Smooth muscle cell (in vitro differentiated cells): Measurements from ENCODE around the gene CTBP2. TPM values are rescaled to one million over a fixed set of nuclear protein-coding genes. Genes with fewer than 3 reads are reported as not detected.

ENCODE experiments used
- DNase-seq: peaks from one replicate; lab custom pipeline; 2025; ENCODE audit not compliant: unreplicated experiment; lab: John Stamatoyannopoulos, UW
- H2AFZ ChIP-seq: fragments of 200-600 bp; sonication (generic); 2 replicates; pipeline ENCODE4 v1.6.0; 2016; ENCODE audit warnings: antibody characterized with exemption, low read depth, mild to moderate bottlenecking
- H3F3A ChIP-seq: fragments of 200-600 bp; sonication (generic); 2 replicates; pipeline ENCODE4 v1.6.0; 2017; ENCODE audit warnings: antibody characterized with exemption, low read depth
- H3K27ac ChIP-seq: fragments of 200-600 bp; sonication (generic); 2 replicates; pipeline ENCODE4 v1.5.1; 2016; ENCODE audit warnings: low read depth, mild to moderate bottlenecking
- H3K27me3 ChIP-seq: fragments of 200-600 bp; sonication (generic); 2 replicates; pipeline ENCODE4 v1.6.1; 2016; ENCODE audit warnings: low read depth, mild to moderate bottlenecking
- H3K36me3 ChIP-seq: fragments of 200-600 bp; sonication (generic); 2 replicates; pipeline ENCODE4 v1.5.1; 2016; ENCODE audit warnings: low read depth
- H3K4me1 ChIP-seq: fragments of 200-600 bp; sonication (generic); 2 replicates; pipeline ENCODE4 v1.5.1; 2016; ENCODE audit warnings: low read depth
- H3K4me2 ChIP-seq: fragments of 200-600 bp; sonication (generic); 2 replicates; pipeline ENCODE4 v1.6.0; 2016; ENCODE audit warnings: mild to moderate bottlenecking
- H3K4me3 ChIP-seq: fragments of 200-600 bp; sonication (generic); 2 replicates; pipeline ENCODE4 v1.5.1; 2016; ENCODE audit warnings: mild to moderate bottlenecking
- H3K79me2 ChIP-seq: fragments of 200-600 bp; sonication (generic); 2 replicates; pipeline ENCODE4 v1.6.0; 2016; ENCODE audit warnings: low read depth, mild to moderate bottlenecking
- H3K9ac ChIP-seq: fragments of 200-600 bp; sonication (generic); 2 replicates; pipeline ENCODE4 v1.6.0; 2016; ENCODE audit warnings: low read depth
- H3K9me3 ChIP-seq: fragments of 200-600 bp; sonication (generic); replicated peaks from 2 replicates; pipeline ENCODE4 v1.5.1; 2016; ENCODE audit warnings: low read depth
- H4K20me1 ChIP-seq: fragments of 200-600 bp; sonication (generic); 2 replicates; pipeline ENCODE4 v1.6.0; 2016; ENCODE audit warnings: low read depth
- WGBS: methylation state at CpG from one replicate; pipeline ENCODE4 v1.1.7; 2016; ENCODE audit warnings: low lambda C conversion rate; 5-methylcytosine and 5-hydroxymethylcytosine counted together
- polyA plus RNA-seq: library from polyadenylated mRNA; unstranded; fragments of >200 nt; fragmentation: Nextera tagmentation; extraction: Ambion mirVana; gene quantifications from 2 replicates; pipeline ENCODE4 v1.2.1, GENCODE V29; 2016
- total RNA-seq: library from RNA; depleted of rRNA; stranded (reverse); fragments of >200 nt; gene quantifications from 2 replicates; pipeline ENCODE4 v1.2.3, GENCODE V29; 2014
- TF ChIP-seq, protein P1 (sequence below): fragments of 200-600 bp; sonication (generic); IDR thresholded peaks from 2 replicates; pipeline ENCODE4 v1.5.1; 2017; ENCODE audit warnings: borderline replicate concordance, mild to moderate bottlenecking, antibody characterized with exemption; ENCODE audit not compliant: insufficient read depth, poor library complexity, severe bottlenecking

CTBP2 gene
- total and polyA plus RNA-seq, 2 experiments from 2014 or later, result 49.9 to 69.5 TPM

GRCh38 chr10:125107166-125107949 is 53.0 kb downstream of the CTBP2 start:
- H3K9me3 ChIP-seq, result no peaks in the 10 kb centered on the region
- H3K4me3 ChIP-seq, result no peak overlapping the region
- H3K27me3 ChIP-seq, result no peaks in the 10 kb centered on the region
- H3K79me2 ChIP-seq, result peaks cover 98% of the 10 kb centered on the region
- H3K36me3 ChIP-seq, result peaks cover 10% of the 10 kb centered on the region
- H3F3A ChIP-seq, result peaks cover 11% of the 10 kb centered on the region
- H2AFZ ChIP-seq, result no peak overlapping the region
- H4K20me1 ChIP-seq, result peaks cover 95% of the 10 kb centered on the region
- WGBS, result 91% methylated on average over 10 of the region's 10 CpGs
- no peak overlapping the region for H3K9ac ChIP-seq
- no peak overlapping the region for H3K4me2 ChIP-seq
- no peak for DNase-seq
- TF ChIP-seq, protein P1, sequence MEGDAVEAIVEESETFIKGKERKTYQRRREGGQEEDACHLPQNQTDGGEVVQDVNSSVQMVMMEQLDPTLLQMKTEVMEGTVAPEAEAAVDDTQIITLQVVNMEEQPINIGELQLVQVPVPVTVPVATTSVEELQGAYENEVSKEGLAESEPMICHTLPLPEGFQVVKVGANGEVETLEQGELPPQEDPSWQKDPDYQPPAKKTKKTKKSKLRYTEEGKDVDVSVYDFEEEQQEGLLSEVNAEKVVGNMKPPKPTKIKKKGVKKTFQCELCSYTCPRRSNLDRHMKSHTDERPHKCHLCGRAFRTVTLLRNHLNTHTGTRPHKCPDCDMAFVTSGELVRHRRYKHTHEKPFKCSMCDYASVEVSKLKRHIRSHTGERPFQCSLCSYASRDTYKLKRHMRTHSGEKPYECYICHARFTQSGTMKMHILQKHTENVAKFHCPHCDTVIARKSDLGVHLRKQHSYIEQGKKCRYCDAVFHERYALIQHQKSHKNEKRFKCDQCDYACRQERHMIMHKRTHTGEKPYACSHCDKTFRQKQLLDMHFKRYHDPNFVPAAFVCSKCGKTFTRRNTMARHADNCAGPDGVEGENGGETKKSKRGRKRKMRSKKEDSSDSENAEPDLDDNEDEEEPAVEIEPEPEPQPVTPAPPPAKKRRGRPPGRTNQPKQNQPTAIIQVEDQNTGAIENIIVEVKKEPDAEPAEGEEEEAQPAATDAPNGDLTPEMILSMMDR, result no peak
- H3K4me1 ChIP-seq, result peaks cover 4% of the 10 kb centered on the region
- no peak overlapping the region for H3K27ac ChIP-seq

GRCh38 chr10:125106586-125106985 is 53.8 kb downstream of the CTBP2 start:
- TF ChIP-seq, protein P1, result no peak
- Histone ChIP-seq H3K27ac (no peak overlapping the region), H3K4me1 (peaks cover 4% of the 10 kb centered on the region), H3K9ac (no peak overlapping the region), H3K36me3 (peaks cover 10% of the 10 kb centered on the region), H3K4me2 (no peak overlapping the region), H3F3A (peaks cover 11% of the 10 kb centered on the region), H2AFZ (no peak overlapping the region), H3K9me3 (no peaks in the 10 kb centered on the region), H3K4me3 (no peak overlapping the region), H4K20me1 (peaks cover 95% of the 10 kb centered on the region), H3K27me3 (no peaks in the 10 kb centered on the region), H3K79me2 (peaks cover 97% of the 10 kb centered on the region)
- no peak for DNase-seq
- 97% methylated on average over 9 of the region's 9 CpGs for WGBS

DNA sequence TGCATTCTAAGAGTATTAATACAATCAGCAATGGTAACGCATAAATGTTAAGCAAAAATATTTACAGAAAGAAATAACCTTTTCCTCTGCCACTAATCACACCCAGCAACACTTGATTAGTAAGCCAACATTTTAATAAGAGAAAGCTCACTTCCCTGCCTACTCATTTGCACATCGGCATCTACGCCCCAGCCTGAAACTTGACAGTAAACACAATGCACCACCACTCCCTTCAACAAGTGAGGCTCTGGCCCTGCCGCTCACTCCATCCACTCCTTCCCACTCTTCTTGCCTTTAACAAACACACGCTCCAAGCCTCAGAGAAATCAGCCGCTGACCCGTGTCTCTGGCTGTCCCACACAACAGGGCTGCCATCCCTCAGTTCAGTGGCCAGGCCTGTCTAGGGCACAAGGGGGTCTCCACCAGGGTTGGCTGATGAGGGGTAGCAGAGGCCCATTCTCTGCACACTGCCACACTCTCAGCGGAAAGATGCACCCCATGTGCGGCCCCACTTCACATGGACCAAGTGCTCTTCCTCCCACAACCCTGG is 54.6 kb downstream of the CTBP2 start:
- Histone ChIP-seq H3K27me3 (no peaks in the 10 kb centered on the region), H2AFZ (no peak overlapping the region), H4K20me1 (peaks cover 95% of the 10 kb centered on the region), H3K9ac (no peak overlapping the region), H3K4me1 (peaks cover 4% of the 10 kb centered on the region), H3F3A (peaks cover 11% of the 10 kb centered on the region), H3K36me3 (peaks cover 10% of the 10 kb centered on the region), H3K4me2 (no peak overlapping the region), H3K9me3 (no peaks in the 10 kb centered on the region), H3K4me3 (no peak overlapping the region), H3K79me2 (peaks cover 97% of the 10 kb centered on the region), H3K27ac (no peak overlapping the region)
- TF ChIP-seq, protein P1, result no peak
- DNase-seq, result no peak
- 96% methylated on average over 9 of the region's 9 CpGs for WGBS
